ENCODE results near the gene NSD2.

NSD2 gene

DNA sequence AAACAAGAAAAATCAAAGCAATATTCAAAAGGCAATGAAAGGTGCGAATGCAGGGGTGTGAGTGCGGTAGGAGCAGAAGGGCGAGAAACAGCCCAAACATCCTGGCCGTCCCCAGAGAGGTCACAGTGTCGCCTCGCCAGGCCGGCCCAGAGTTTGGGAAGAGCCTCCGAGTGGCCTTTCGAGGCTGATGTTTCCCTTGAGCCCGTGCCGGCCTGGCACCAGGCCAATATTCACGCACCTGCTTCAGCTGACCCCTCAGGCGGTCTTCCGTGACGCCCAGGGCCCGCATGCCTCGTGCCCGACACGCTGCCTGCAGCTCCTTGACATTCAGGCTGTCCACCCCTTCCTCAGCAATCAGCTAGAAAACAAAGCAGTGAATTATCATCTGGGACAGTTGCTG is 45.9 kb upstream of the NSD2 start:
- no peak for TF ChIP-seq CTCF (IDR thresholded peaks at IDR 0.05)
- H3K27ac ChIP-seq: no peak overlapping the region
- no peak overlapping the region for H3K4me3 ChIP-seq
- DNase-seq (ENCODE audit: low spot score): no peak

DNA sequence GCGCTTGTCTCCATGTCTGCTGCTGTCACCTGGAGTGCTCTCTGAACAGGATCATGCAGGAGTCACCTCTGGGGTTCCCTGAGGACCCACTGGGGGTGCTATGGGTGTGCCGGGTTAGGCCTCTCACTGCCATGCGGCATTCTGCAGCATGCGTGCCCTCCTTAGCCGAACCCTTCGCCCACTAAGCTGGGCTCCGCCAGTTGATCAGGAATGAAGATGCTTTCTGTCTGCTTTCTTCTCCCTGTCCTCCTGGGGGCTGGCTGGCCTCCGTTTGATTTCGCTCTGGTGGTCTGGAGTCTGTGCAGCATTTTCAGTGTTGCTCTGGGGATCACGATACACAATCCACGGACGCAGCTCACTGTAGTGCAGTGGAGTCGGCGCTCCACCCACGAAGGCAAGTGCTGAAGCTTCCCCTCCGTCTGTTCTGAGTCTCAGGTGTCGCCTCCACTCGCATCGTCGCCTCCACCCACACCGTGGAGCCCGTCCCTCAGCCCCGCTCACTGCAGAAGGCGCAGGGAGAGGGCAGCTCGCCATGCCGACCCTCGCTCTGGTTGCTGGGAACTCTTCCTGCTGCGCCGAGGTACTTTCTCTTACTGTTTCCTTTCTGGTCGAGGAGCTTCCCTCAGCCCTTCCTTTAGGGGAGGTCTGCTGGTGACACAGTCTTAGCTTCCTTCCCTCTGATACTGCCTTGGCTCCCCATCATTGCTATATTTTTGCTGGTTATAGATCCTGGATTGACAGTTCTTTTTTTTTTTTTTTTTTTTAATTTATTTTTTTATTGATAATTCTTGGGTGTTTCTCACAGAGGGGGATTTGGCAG is 44.5 kb upstream of the NSD2 start:
- Histone ChIP-seq H3K4me3 (no peak overlapping the region), H3K27ac (no peak overlapping the region)
- no peak for DNase-seq (ENCODE audit: low spot score)
- no peak for TF ChIP-seq CTCF (IDR thresholded peaks at IDR 0.05)

GRCh38 chr4:1830234-1830633 is 41.0 kb upstream of the NSD2 start:
- TF ChIP-seq CTCF (IDR thresholded peaks at IDR 0.05): no peak
- H3K4me3 ChIP-seq: no peak overlapping the region

DNA sequence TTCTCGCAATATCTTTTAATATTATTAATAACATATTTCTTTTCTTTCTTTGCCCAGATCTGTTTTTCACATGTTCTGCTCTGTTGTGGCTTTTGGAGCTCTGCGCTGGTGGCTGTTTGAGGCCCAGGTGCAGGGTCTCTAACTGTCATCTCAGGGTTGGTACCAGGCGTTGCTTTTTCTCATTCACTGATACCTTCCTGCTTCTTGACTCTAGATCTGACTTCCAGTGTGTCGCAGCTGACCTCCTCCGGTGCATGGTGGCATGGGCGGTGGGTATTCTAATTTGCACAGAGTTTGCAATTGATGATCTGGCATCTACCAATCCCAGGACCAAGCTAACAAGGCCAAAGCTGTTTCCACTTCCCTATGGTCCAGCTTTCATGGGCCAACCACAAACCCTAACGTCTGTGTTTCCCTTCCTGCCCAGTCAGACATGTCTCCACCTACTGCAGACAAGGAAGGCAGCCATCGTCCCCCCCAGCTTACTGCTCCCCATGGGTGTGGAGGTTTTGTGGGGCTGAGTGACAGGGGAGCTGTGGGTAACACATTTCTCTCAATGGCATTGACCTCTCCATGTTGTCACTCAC is 40.5 kb upstream of the NSD2 start:
- Histone ChIP-seq H3K4me3 (no peak overlapping the region), H3K27ac (no peak overlapping the region)
- DNase-seq (ENCODE audit: low spot score): no peak
- TF ChIP-seq CTCF (IDR thresholded peaks at IDR 0.05): no peak

More at GRCh38 chr4:1830234-1830633, 41.0 kb upstream of the NSD2 start:
- H3K27ac ChIP-seq: no peak overlapping the region
- no peak for DNase-seq (ENCODE audit: low spot score)

DNA sequence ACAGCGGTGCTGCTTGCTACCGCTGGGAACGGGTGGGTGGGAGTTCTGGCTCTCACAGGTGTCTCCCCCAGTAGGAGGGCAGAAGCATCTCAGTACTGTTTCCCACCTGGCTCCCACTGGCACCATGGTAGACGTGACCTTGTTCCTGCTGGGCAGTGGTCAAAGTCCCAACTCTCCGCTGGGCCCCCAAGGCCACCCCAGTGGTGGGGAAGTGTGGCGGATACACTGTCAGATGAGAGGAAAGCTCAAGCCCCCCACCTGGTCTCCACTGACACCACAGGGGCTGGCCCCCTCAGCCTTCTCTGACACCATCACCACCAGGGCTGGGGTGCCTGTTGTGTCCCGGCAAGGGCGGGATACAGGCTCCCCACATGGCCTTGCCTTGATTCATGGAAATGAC is 39.9 kb upstream of the NSD2 start:
- DNase-seq (ENCODE audit: low spot score): no peak
- Histone ChIP-seq H3K4me3 (no peak overlapping the region), H3K27ac (no peak overlapping the region)
- TF ChIP-seq CTCF (IDR thresholded peaks at IDR 0.05): no peak

- Histone ChIP-seq H3K27ac (no peak overlapping the region), H3K4me3 (no peak overlapping the region)
- no peak for TF ChIP-seq CTCF (IDR thresholded peaks at IDR 0.05)
- no peak for DNase-seq (ENCODE audit: low spot score)
These were observed 38.5 kb upstream of the NSD2 start for GRCh38 chr4:1832690-1833089.

All from coronary artery (tissue), 2 donors.